ENCODE results near the gene OSGEPL1.
"Not testable (repeated sequence)": the region's sequence is repeated elsewhere in the genome, so short reads cannot be mapped to it uniquely, and the experiment has no call there.

OSGEPL1 gene

GRCh38 chr2:189751080-189751658 is 11.4 kb downstream of the OSGEPL1 start:
- in situ Hi-C loops (cut with MboI; ENCODE audit: low sequenced_read_pairs), result no loop called here

- in situ Hi-C loops (cut with MboI; ENCODE audit: low sequenced_read_pairs), result no loop called here
These were observed 33.2 kb downstream of the OSGEPL1 start for GRCh38 chr2:189729430-189729829.

- in situ Hi-C loops (cut with MboI; ENCODE audit: low sequenced_read_pairs), result no loop called here
These were observed 35.7 kb downstream of the OSGEPL1 start for GRCh38 chr2:189726849-189727248.

GRCh38 chr2:189726271-189726670 is 36.3 kb downstream of the OSGEPL1 start:
- in situ Hi-C loops (cut with MboI; ENCODE audit: low sequenced_read_pairs), result no loop called here

GRCh38 chr2:189723192-189723591 is 39.4 kb downstream of the OSGEPL1 start:
- in situ Hi-C loops (cut with MboI; ENCODE audit: low sequenced_read_pairs), result no loop called here

- in situ Hi-C loops (cut with MboI; ENCODE audit: low sequenced_read_pairs), result no loop called here
These were observed 43.0 kb downstream of the OSGEPL1 start for GRCh38 chr2:189719571-189719970.

GRCh38 chr2:189717593-189717992 is 45.0 kb downstream of the OSGEPL1 start:
- in situ Hi-C loops (cut with MboI; ENCODE audit: low sequenced_read_pairs), result not testable (repeated sequence)

GRCh38 chr2:189709501-189710221 is 52.9 kb downstream of the OSGEPL1 start:
- in situ Hi-C loops (cut with MboI; ENCODE audit: low sequenced_read_pairs), result no loop called here

- in situ Hi-C loops (cut with MboI; ENCODE audit: low sequenced_read_pairs), result no loop called here
These were observed 60.5 kb downstream of the OSGEPL1 start for GRCh38 chr2:189702071-189702470.

GRCh38 chr2:189700681-189701080 is 61.9 kb downstream of the OSGEPL1 start:
- in situ Hi-C loops (cut with MboI; ENCODE audit: low sequenced_read_pairs), result no loop called here

GRCh38 chr2:189698020-189698887 is 64.3 kb downstream of the OSGEPL1 start:
- in situ Hi-C loops (cut with MboI; ENCODE audit: low sequenced_read_pairs), result no loop called here
